ENCODE data around the gene FECH.

DNA sequence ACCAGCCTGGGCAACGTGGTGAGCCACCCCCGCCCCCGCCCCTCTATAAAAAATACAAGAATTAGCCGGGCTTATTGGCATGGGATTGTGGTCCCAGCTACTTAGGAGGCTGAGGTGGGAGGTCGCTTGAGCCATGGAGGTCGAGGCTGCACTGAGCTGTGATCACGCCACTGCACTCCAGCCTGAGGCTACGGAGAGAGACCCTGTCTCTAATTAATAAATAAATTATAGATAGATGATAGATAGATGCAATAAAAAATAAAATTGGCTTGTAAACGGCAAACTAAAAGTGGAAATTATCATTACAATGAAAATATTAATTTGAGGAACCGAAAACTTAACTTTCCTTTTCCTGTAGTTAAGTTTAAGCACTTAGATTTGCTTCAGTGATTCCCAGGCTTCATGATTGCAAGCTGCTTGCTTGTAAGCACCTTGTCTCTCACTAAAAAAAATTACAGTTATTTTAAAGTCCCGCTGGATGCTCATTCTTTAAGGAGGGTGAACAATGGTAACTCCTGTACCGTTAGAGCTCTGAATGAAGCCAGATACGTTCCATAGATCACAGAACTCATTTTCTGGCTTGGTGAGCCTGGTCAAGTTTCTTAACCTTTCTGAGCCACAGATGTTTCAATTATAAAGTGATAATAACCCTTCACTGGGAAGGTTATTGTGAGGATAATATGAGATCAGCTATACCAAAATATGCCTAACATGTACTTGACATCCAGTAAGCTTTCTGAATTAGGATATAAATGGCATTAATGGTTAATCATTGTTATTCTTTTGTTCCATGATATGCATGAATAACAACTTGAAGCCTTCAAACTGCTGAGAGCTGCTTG, 44.5 kb upstream of the FECH start:
- TF ChIP-seq CTCF (IDR thresholded peaks at IDR 0.05; ENCODE audit: low read length) = no peak
- TF ChIP-seq EZH2 (IDR thresholded peaks at IDR 0.05; ENCODE audit: borderline replicate concordance, low read length) = no peak

Measured in OCI-LY1 (cell line).